Tibial nerve (tissue), 4 donors: Measurements from ENCODE around the gene BPI.

ENCODE experiments used
- EP300 ChIP-seq, 2 donors: sonication (generic); formaldehyde crosslinking; IDR thresholded peaks; one replicate each; pipeline ENCODE4 v1.6.1; 2017; ENCODE audit warnings: antibody characterized with exemption in 2 of 2, mild to moderate bottlenecking in 1 of 2
- POLR2A ChIP-seq, 2 donors: fragments of 450-650 bp; IDR thresholded peaks; one replicate each; pipeline ENCODE4 v1.6.1; 2017; ENCODE audit warnings: antibody characterized with exemption in 2 of 2, mild to moderate bottlenecking in 2 of 2, moderate library complexity in 2 of 2
- TF ChIP-seq, protein P1 (sequence below), 5 experiments: fragments of 200-600 bp in 3 of 5; fragments of 450-650 bp in 2 of 5; sonication (generic) in 3 of 5; IDR thresholded peaks; one replicate each; pipeline ENCODE4 v1.5.1; 2016 to 2019; ENCODE audit warnings: antibody characterized with exemption in 5 of 5, mild to moderate bottlenecking in 3 of 5, moderate library complexity in 2 of 5

DNA sequence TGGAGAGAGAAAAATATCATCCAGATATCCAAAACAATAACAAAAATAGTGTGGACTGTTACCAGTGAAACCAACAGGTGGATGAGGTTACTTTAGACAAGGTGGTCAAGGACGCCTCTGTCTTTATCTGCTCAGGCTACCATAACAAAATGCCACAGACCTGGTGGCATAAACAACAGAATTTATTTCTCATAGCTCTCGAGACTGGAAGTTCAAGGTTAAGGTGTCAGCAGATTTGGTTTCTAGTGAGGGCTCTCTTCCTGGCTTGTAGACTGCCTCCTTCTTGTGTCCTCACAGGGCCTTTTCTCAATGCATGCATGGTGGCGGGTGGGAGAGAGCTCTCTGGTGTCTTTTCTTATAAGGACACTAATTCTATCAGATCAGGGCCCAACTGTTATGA lies 21.2 kb downstream of the BPI start:
- TF ChIP-seq, protein P1, sequence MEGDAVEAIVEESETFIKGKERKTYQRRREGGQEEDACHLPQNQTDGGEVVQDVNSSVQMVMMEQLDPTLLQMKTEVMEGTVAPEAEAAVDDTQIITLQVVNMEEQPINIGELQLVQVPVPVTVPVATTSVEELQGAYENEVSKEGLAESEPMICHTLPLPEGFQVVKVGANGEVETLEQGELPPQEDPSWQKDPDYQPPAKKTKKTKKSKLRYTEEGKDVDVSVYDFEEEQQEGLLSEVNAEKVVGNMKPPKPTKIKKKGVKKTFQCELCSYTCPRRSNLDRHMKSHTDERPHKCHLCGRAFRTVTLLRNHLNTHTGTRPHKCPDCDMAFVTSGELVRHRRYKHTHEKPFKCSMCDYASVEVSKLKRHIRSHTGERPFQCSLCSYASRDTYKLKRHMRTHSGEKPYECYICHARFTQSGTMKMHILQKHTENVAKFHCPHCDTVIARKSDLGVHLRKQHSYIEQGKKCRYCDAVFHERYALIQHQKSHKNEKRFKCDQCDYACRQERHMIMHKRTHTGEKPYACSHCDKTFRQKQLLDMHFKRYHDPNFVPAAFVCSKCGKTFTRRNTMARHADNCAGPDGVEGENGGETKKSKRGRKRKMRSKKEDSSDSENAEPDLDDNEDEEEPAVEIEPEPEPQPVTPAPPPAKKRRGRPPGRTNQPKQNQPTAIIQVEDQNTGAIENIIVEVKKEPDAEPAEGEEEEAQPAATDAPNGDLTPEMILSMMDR (IDR thresholded peaks at IDR 0.05) = no peak
- TF ChIP-seq POLR2A (IDR thresholded peaks at IDR 0.05) = no peak
- no peak for TF ChIP-seq EP300 (IDR thresholded peaks at IDR 0.05)
